KMS-11 (cell line): Measurements from ENCODE around the gene USP11.
"Not testable (repeated sequence)": the region's sequence is repeated elsewhere in the genome, so short reads cannot be mapped to it uniquely, and the experiment has no call there.

Experiments
- H2AFZ ChIP-seq: fragments of 200-600 bp; sonication (generic); 2 replicates; pipeline ENCODE4 v1.6.1; 2016; ENCODE audit warnings: antibody characterized with exemption, mixed run types, low read depth
- H3K27ac ChIP-seq: fragments of 200-600 bp; sonication (generic); 2 replicates; pipeline ENCODE4 v1.6.1; 2016; ENCODE audit warnings: mild to moderate bottlenecking, mixed run types
- H3K27me3 ChIP-seq: fragments of 200-600 bp; sonication (generic); 2 replicates; pipeline ENCODE4 v1.6.1; 2017; ENCODE audit warnings: mild to moderate bottlenecking, low read depth, mixed run types, moderate library complexity; ENCODE audit not compliant: insufficient read depth
- H3K36me3 ChIP-seq: fragments of 200-600 bp; sonication (generic); 2 replicates; pipeline ENCODE4 v1.6.1; 2017; ENCODE audit warnings: mild to moderate bottlenecking, mixed run types; ENCODE audit not compliant: insufficient read depth
- H3K4me1 ChIP-seq: fragments of 200-600 bp; sonication (generic); 2 replicates; pipeline ENCODE4 v1.6.1; 2016; ENCODE audit warnings: mild to moderate bottlenecking, low read depth, mixed run types; ENCODE audit not compliant: poor library complexity, severe bottlenecking
- H3K4me2 ChIP-seq: fragments of 200-600 bp; sonication (generic); 2 replicates; pipeline ENCODE4 v1.7.0; 2016; ENCODE audit warnings: mild to moderate bottlenecking, mixed run types
- H3K4me3 ChIP-seq: fragments of 200-600 bp; sonication (generic); IDR thresholded peaks from 2 replicates; pipeline ENCODE4 v1.6.1; 2017; ENCODE audit warnings: low read depth, low read length, mixed read lengths; ENCODE audit not compliant: insufficient read depth
- H3K79me2 ChIP-seq: fragments of 200-600 bp; sonication (generic); 2 replicates; pipeline ENCODE4 v1.6.1; 2016; ENCODE audit warnings: low read depth, mixed run types; ENCODE audit not compliant: insufficient read depth
- H3K9ac ChIP-seq: fragments of 200-600 bp; sonication (generic); 2 replicates; pipeline ENCODE4 v1.6.1; 2016; ENCODE audit warnings: mild to moderate bottlenecking, mixed run types
- H4K20me1 ChIP-seq: fragments of 200-600 bp; sonication (generic); 2 replicates; pipeline ENCODE4 v1.6.1; 2016; ENCODE audit warnings: mild to moderate bottlenecking, mixed run types; ENCODE audit not compliant: insufficient read depth
- TF ChIP-seq, protein P1 (sequence below): fragments of 200-600 bp; sonication (generic); conservative IDR thresholded peaks from 2 replicates; pipeline ENCODE4 v1.6.1; 2017; ENCODE audit warnings: low read depth, mild to moderate bottlenecking, antibody characterized with exemption, low read length, moderate library complexity, mixed read lengths

USP11 gene

DNA sequence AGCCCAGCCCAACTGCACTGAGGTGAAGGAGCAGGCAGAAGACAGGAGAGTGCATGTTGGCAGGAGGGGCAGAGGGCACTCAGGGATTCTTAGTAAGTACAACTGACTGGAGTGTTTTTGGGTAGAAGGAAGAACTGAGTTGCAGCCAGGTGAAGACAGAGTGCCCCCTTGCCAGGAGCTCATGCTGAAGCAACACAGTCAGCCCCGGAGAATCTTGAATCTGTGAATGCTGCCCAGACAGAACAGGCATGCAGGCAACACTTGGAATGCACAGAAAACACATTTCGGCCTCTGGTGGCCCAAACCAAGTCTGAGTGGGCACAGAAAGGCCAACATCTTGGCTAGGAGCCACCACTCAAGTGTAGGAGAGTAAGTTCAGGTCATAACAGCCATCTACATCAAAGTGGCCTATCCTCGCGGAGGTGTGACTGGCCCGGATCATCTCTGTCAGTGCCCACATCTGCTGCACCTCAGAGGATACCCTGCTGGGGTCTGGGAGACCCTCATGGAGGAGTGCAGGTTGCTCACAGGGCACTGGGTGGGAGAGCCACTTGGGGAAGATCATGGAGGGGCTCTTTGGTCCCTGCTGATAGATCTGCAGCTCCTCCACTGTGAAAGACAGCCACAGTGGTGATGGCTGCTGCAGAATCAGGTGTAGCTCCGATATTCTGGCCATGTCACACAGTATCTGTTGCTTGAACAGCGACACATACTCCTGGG is 40.4 kb downstream of the USP11 start:
- H3K27ac ChIP-seq: no peak overlapping the region
- no peaks in the 10 kb centered on the region for H3K79me2 ChIP-seq
- H4K20me1 ChIP-seq: no peaks in the 10 kb centered on the region
- H3K36me3 ChIP-seq: no peaks in the 10 kb centered on the region
- no peaks in the 10 kb centered on the region for H3K27me3 ChIP-seq
- TF ChIP-seq, protein P1, sequence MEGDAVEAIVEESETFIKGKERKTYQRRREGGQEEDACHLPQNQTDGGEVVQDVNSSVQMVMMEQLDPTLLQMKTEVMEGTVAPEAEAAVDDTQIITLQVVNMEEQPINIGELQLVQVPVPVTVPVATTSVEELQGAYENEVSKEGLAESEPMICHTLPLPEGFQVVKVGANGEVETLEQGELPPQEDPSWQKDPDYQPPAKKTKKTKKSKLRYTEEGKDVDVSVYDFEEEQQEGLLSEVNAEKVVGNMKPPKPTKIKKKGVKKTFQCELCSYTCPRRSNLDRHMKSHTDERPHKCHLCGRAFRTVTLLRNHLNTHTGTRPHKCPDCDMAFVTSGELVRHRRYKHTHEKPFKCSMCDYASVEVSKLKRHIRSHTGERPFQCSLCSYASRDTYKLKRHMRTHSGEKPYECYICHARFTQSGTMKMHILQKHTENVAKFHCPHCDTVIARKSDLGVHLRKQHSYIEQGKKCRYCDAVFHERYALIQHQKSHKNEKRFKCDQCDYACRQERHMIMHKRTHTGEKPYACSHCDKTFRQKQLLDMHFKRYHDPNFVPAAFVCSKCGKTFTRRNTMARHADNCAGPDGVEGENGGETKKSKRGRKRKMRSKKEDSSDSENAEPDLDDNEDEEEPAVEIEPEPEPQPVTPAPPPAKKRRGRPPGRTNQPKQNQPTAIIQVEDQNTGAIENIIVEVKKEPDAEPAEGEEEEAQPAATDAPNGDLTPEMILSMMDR: no peak
- no peak overlapping the region for H2AFZ ChIP-seq
- no peak overlapping the region for H3K4me3 ChIP-seq
- no peaks in the 10 kb centered on the region for H3K4me1 ChIP-seq
- H3K4me2 ChIP-seq: no peak overlapping the region
- H3K9ac ChIP-seq: no peak overlapping the region

DNA sequence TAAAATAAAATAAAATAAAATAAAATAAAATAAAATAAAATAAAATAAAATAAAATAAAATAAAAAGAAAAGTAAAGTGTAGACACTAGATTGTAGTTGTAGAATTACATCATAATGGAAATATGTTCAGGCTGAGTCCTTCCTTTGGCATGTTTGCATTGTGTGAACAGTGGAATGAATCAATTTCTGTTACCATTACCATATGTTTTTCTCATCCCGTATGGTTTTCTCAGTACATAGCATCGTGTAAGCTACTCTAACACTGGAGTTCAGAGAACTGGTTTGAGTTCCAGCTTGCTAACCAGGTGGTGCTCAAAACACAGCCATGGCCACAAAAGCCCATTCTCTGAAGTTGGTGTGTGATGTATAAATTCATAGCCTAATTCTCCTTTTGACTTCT is 45.9 kb downstream of the USP11 start:
- TF ChIP-seq, protein P1: no peak
- Histone ChIP-seq H3K27ac (no peak overlapping the region), H3K36me3 (no peaks in the 10 kb centered on the region), H2AFZ (no peak overlapping the region), H3K4me1 (no peaks in the 10 kb centered on the region), H3K9ac (no peak overlapping the region), H3K4me3 (no peak overlapping the region), H3K4me2 (no peak overlapping the region), H3K79me2 (no peaks in the 10 kb centered on the region), H4K20me1 (no peaks in the 10 kb centered on the region), H3K27me3 (no peaks in the 10 kb centered on the region)

- H3K9ac ChIP-seq: no peak overlapping the region
- no peaks in the 10 kb centered on the region for H3K27me3 ChIP-seq
- H3K79me2 ChIP-seq: no peaks in the 10 kb centered on the region
- H3K27ac ChIP-seq: no peak overlapping the region
- no peaks in the 10 kb centered on the region for H4K20me1 ChIP-seq
- H3K4me2 ChIP-seq: no peak overlapping the region
- no peak overlapping the region for H2AFZ ChIP-seq
- no peaks in the 10 kb centered on the region for H3K4me1 ChIP-seq
- H3K36me3 ChIP-seq: no peaks in the 10 kb centered on the region
- no peak overlapping the region for H3K4me3 ChIP-seq
- TF ChIP-seq, protein P1: no peak
Observed at GRCh38 chrX:47283015-47283771, 50.4 kb downstream of the USP11 start.

GRCh38 chrX:47284616-47285015 is 51.8 kb downstream of the USP11 start:
- H3K4me3 ChIP-seq, H3K4me2 ChIP-seq, H3K27ac ChIP-seq, H2AFZ ChIP-seq, H3K27me3 ChIP-seq, H4K20me1 ChIP-seq, H3K36me3 ChIP-seq, H3K4me1 ChIP-seq, H3K9ac ChIP-seq, H3K79me2 ChIP-seq: not testable (repeated sequence)

- Histone ChIP-seq H3K79me2 (no peaks in the 10 kb centered on the region), H3K4me1 (no peaks in the 10 kb centered on the region), H3K9ac (no peak overlapping the region), H3K4me3 (no peak overlapping the region), H3K27me3 (no peaks in the 10 kb centered on the region), H2AFZ (no peak overlapping the region), H3K36me3 (no peaks in the 10 kb centered on the region), H3K27ac (no peak overlapping the region), H4K20me1 (no peaks in the 10 kb centered on the region), H3K4me2 (no peak overlapping the region)
- TF ChIP-seq, protein P1: no peak
Observed at GRCh38 chrX:47285836-47286320, 53.1 kb downstream of the USP11 start.
